K562 (cell line): ENCODE results near the gene KCTD19. TPM values are rescaled to one million over a fixed set of nuclear protein-coding genes. Genes with fewer than 3 reads are reported as not detected.
A peak's percentile ranks its signal among the peaks of the same experiment; 100 is the strongest.

Experiments
- ARID1B ChIP-seq: fragments of 450-650 bp; IDR thresholded peaks from 2 replicates; pipeline ENCODE4 v1.6.1; 2016; ENCODE audit warnings: antibody characterized with exemption, mild to moderate bottlenecking, inconsistent platforms
- ETV5 ChIP-seq: sonication (generic); formaldehyde crosslinking; IDR thresholded peaks from 2 replicates; pipeline ENCODE4 v1.4.0; 2020; ENCODE audit warnings: low read depth, mild to moderate bottlenecking, missing genetic modification reagents
- ETV6 ChIP-seq, 3 experiments: fragments of 150-350 bp in 1 of 3; sonication (generic) in 1 of 3; formaldehyde crosslinking in 1 of 3; IDR thresholded peaks; 2 replicates each; pipeline versions ENCODE4 v1.6.1 to v1.8.0; 2014 to 2022; ENCODE audit warnings: borderline replicate concordance in 2 of 3, low read depth in 2 of 3, antibody characterized with exemption in 1 of 3, low read length in 1 of 3, mild to moderate bottlenecking in 1 of 3, missing genetic modification reagents in 1 of 3
- HCFC1 ChIP-seq: IDR thresholded peaks from 2 replicates; pipeline ENCODE4 v1.6.1; 2012; ENCODE audit warnings: low read depth, low read length, improper control_type of control experiment
- HNRNPLL ChIP-seq: fragments of 200-400 bp; formaldehyde crosslinking; IDR thresholded peaks from 2 replicates; pipeline ENCODE4 v1.6.1; 2017; ENCODE audit warnings: low read length, low read depth, mild to moderate bottlenecking; ENCODE audit not compliant: poor library complexity, severe bottlenecking
- MAFG ChIP-seq: fragments of 450-650 bp; conservative IDR thresholded peaks from 2 replicates; pipeline ENCODE4 v1.6.1; 2016; ENCODE audit warnings: missing genetic modification characterization, missing compliant biosample characterization
- NFIC ChIP-seq: fragments of 450-650 bp; IDR thresholded peaks from 2 replicates; pipeline ENCODE4 v1.6.1; 2017; ENCODE audit warnings: mild to moderate bottlenecking, inconsistent platforms
- PCBP1 ChIP-seq: fragments of 200-400 bp; formaldehyde crosslinking; IDR thresholded peaks from 2 replicates; pipeline ENCODE4 v1.6.1; 2018; ENCODE audit warnings: mild to moderate bottlenecking, low read depth, low read length; ENCODE audit not compliant: poor library complexity, severe bottlenecking
- PURB ChIP-seq: sonication (generic); formaldehyde crosslinking; IDR thresholded peaks from 2 replicates; pipeline ENCODE4 v1.9.0; 2021; ENCODE audit warnings: low read depth, mild to moderate bottlenecking, missing genetic modification reagents
- RNF219 ChIP-seq: fragments of 250-450 bp; sonication (Bioruptor Pico); IDR thresholded peaks from 2 replicates; pipeline ENCODE4 v1.5.0; 2022; ENCODE audit warnings: mild to moderate bottlenecking
- SIN3B ChIP-seq: fragments of 450-650 bp; IDR thresholded peaks from 2 replicates; pipeline ENCODE4 v1.6.1; 2017; ENCODE audit warnings: low read depth, mild to moderate bottlenecking, moderate library complexity
- SLC30A9 ChIP-seq: fragments of 250-450 bp; sonication (Bioruptor Pico); IDR thresholded peaks from 2 replicates; pipeline ENCODE4 v1.8.0; 2022; ENCODE audit warnings: mild to moderate bottlenecking, moderate library complexity
- SPI1 ChIP-seq: IDR thresholded peaks from 2 replicates; pipeline ENCODE4 v1.6.1; 2011; ENCODE audit warnings: low read depth, low read length, control low read depth, borderline replicate concordance
- SREBF1 ChIP-seq: fragments of 150-350 bp; IDR thresholded peaks from 2 replicates; pipeline ENCODE4 v1.6.1; 2014; ENCODE audit warnings: antibody characterized with exemption, low read depth, low read length, borderline replicate concordance
- TAF1 ChIP-seq: IDR thresholded peaks from 2 replicates; pipeline ENCODE4 v1.6.1; 2011; ENCODE audit warnings: mild to moderate bottlenecking, low read length, moderate library complexity; ENCODE audit not compliant: insufficient read depth, control insufficient read depth, severe bottlenecking; ENCODE audit errors: extremely low read depth
- TRIM25 ChIP-seq: fragments of 450-650 bp; IDR thresholded peaks from 2 replicates; pipeline ENCODE4 v1.7.0; 2016; ENCODE audit warnings: borderline replicate concordance
- USF1 ChIP-seq: sonication (generic); formaldehyde crosslinking; IDR thresholded peaks from 2 replicates; pipeline ENCODE4 v1.9.0; 2022; ENCODE audit warnings: mild to moderate bottlenecking, missing genetic modification reagents
- ZNF140 ChIP-seq: fragments of 250-450 bp; sonication (Bioruptor Pico); IDR thresholded peaks from 2 replicates; pipeline ENCODE4 v1.8.0; 2021; ENCODE audit warnings: moderate library complexity, mild to moderate bottlenecking, inconsistent platforms
- ZNF197 ChIP-seq: fragments of 200-800 bp; sonication (Bioruptor generic); IDR thresholded peaks from 2 replicates; pipeline ENCODE4 v1.6.1; 2016; ENCODE audit warnings: low read depth, missing genetic modification characterization, missing compliant biosample characterization
- ZNF282 ChIP-seq: sonication (generic); formaldehyde crosslinking; IDR thresholded peaks from 2 replicates; pipeline ENCODE4 v1.8.1; 2023; ENCODE audit warnings: missing genetic modification reagents
- ZNF354B ChIP-seq: fragments of 250-450 bp; sonication (Bioruptor Pico); IDR thresholded peaks from 2 replicates; pipeline ENCODE4 v1.4.0; 2020
- ZNF41 ChIP-seq: fragments of 250-450 bp; sonication (Bioruptor Pico); conservative IDR thresholded peaks from 2 replicates; pipeline ENCODE4 v1.4.0; 2020; ENCODE audit warnings: mild to moderate bottlenecking
- ZNF551 ChIP-seq: fragments of 250-450 bp; sonication (Bioruptor Pico); IDR thresholded peaks from 2 replicates; pipeline ENCODE4 v1.5.0; 2021; ENCODE audit warnings: mild to moderate bottlenecking, moderate library complexity
- polyA plus RNA-seq, 8 experiments: library from polyadenylated mRNA; depleted of rRNA in 4 of 8; stranded (reverse) in 5 of 8; unstranded in 3 of 8; fragments of >200 nt; fragmentation: Nextera tagmentation in 2 of 8; fragmentation: Illumina TruSeq in 1 of 8; extraction: Ambion mirVana in 2 of 8; extraction: Trizol in 1 of 8; gene quantifications; 2 replicates each; pipeline versions ENCODE4 v1.2.1 to v1.2.3, GENCODE V29; 2011 to 2014; ENCODE audit warnings: inconsistent platforms in 1 of 8, missing spikeins in 1 of 8
- total RNA-seq, 7 experiments: library from RNA; depleted of rRNA in 6 of 7; stranded (reverse); fragments of >200 nt in 6 of 7; fragmentation: Illumina TruSeq in 2 of 7; extraction: Trizol in 2 of 7; gene quantifications; 2 replicates each; pipeline versions ENCODE4 v1.2.1 to v1.2.3, GENCODE V29; 2011 to 2021; ENCODE audit warnings: low replicate concordance in 1 of 7

KCTD19 gene
- total and polyA plus RNA-seq, 9 of the 15 experiments (the other 6 are each of a cell fraction or from before 2014, with no cell fraction given), result 0.03 to 0.91 (median 0.22) TPM; not detected in 2

- TF ChIP-seq ZNF354B (CRISPR knock-in tag) (no peak), RNF219 (CRISPR knock-in tag) (no peak), TAF1 (peak; percentile 58), SIN3B (peak; percentile 42; the same call in 1 of the 2 replicates), USF1 (CRISPR knock-in tag) (peak; percentile 94), PURB (CRISPR knock-in tag) (no peak), SLC30A9 (CRISPR knock-in tag) (no peak), ETV5 (CRISPR knock-in tag) (peak; percentile 91), HCFC1 (no peak; the same call in 1 of the 2 replicates), ZNF197 (CRISPR knock-in tag) (no peak), ZNF551 (CRISPR knock-in tag) (no peak), SREBF1 (no peak), NFIC (peak; percentile 31; the same call in 1 of the 2 replicates), ARID1B (peak; percentile 57), PCBP1 (no peak), HNRNPLL (peak; percentile 82), ZNF41 (CRISPR knock-in tag) (no peak), MAFG (tag) (no peak), ZNF282 (CRISPR knock-in tag) (no peak), ZNF140 (no peak), SPI1 (no peak), TRIM25 (no peak), ETV6 (IDR thresholded peaks at IDR 0.05; ENCODE audit: borderline replicate concordance in 1 of 2, low read depth in 2 of 2, low read length in 1 of 2) (no peak), ETV6 (CRISPR knock-in tag; IDR thresholded peaks at IDR 0.05; ENCODE audit: borderline replicate concordance) (0 out of 2 replicates have a peak, but pooled peaks have one; percentile 19)
Observed at GRCh38 chr16:67246081-67246755, 80.3 kb downstream of the KCTD19 start (continued).
